Panc1 (cell line): Measurements from ENCODE around the gene DCAF6. TPM values are rescaled to one million over a fixed set of nuclear protein-coding genes. Genes with fewer than 3 reads are reported as not detected.

Experiments used
- ATAC-seq: fragments of 200-7000 bp; cut with Tn5 transposase; 2 replicates; pipeline ENCODE4 v1.9.1; 2020; ENCODE audit warnings: mild to moderate bottlenecking, moderate library complexity
- BruUV-seq: library from RNA; stranded (reverse); fragments of 400-500 nt; replicated peaks from 2 replicates; lab custom pipeline; 2021; lab: Mats Ljungman, UMichigan
- CTCF ChIA-PET: fragments of 300-600 bp; sonication (Branson Sonifier 250); formaldehyde crosslinking; loops from one replicate; lab custom pipeline; 2022; ENCODE audit warnings: antibody characterized with exemption; lab: Charles Lee
- POLR2A ChIA-PET: fragments of 300-600 bp; sonication (Branson Sonifier 250); formaldehyde crosslinking; loops from one replicate; lab custom pipeline; 2022; ENCODE audit warnings: antibody characterized with exemption; lab: Charles Lee
- DNase-seq: peaks from one replicate; pipeline ENCODE4 v3.0.0-alpha.2; 2010; ENCODE audit warnings: low read depth, low spot score
- H3K27ac ChIP-seq: 2 replicates; pipeline ENCODE4 v1.5.1; 2011; ENCODE audit warnings: mild to moderate bottlenecking, low read length, inconsistent platforms
- H3K27me3 ChIP-seq: fragments of 200-500 bp; sonication (Bioruptor generic); 2 replicates; pipeline ENCODE4 v1.6.0; 2014; ENCODE audit warnings: low read length, inconsistent platforms; ENCODE audit not compliant: control insufficient read depth, insufficient read depth
- H3K36me3 ChIP-seq: fragments of 200-500 bp; sonication (Bioruptor generic); 2 replicates; pipeline ENCODE4 v1.5.1; 2014; ENCODE audit warnings: inconsistent platforms, mild to moderate bottlenecking, low read length, moderate library complexity; ENCODE audit not compliant: control insufficient read depth, insufficient read depth
- H3K4me1 ChIP-seq: 2 replicates; pipeline ENCODE4 v1.5.1; 2011; ENCODE audit warnings: inconsistent platforms, mild to moderate bottlenecking, low read length, moderate library complexity; ENCODE audit not compliant: control insufficient read depth, insufficient read depth
- H3K4me3 ChIP-seq, 2 experiments: 2 replicates each; pipeline ENCODE4 v1.5.1; 2011 to 2012; ENCODE audit warnings: low read depth in 2 of 2, low read length in 2 of 2, mild to moderate bottlenecking in 2 of 2, inconsistent platforms in 1 of 2, moderate library complexity in 1 of 2
- H3K9me3 ChIP-seq: fragments of 200-500 bp; sonication (Bioruptor generic); 2 replicates; pipeline ENCODE4 v1.5.1; 2014; ENCODE audit warnings: low read depth, mild to moderate bottlenecking, inconsistent platforms, low read length, moderate library complexity; ENCODE audit not compliant: control insufficient read depth, insufficient read depth
- CTCF ChIP-seq: fragments of 450-650 bp; IDR thresholded peaks from 2 replicates; pipeline ENCODE4 v1.5.1; 2017; ENCODE audit warnings: mild to moderate bottlenecking
- POLR2AphosphoS5 ChIP-seq: IDR thresholded peaks from 2 replicates; pipeline ENCODE4 v1.6.1; 2012; ENCODE audit warnings: mild to moderate bottlenecking, low read depth, low read length, moderate library complexity
- REST ChIP-seq, 2 experiments: IDR thresholded peaks; 2 replicates each; pipeline ENCODE4 v1.6.1; 2011 to 2012; ENCODE audit warnings: low read depth in 2 of 2, control low read depth in 1 of 2, low read length in 1 of 2, mild to moderate bottlenecking in 1 of 2, moderate library complexity in 1 of 2; ENCODE audit not compliant: insufficient read depth in 1 of 2
- SIN3A ChIP-seq: IDR thresholded peaks from 2 replicates; pipeline ENCODE4 v1.6.1; 2012; ENCODE audit warnings: low read depth, mild to moderate bottlenecking, low read length, moderate library complexity, borderline replicate concordance; ENCODE audit not compliant: insufficient read depth
- TCF7L2 ChIP-seq: IDR thresholded peaks from 2 replicates; pipeline ENCODE4 v1.6.1; 2011; ENCODE audit warnings: mild to moderate bottlenecking, low read depth, low read length, inconsistent platforms
- in situ Hi-C: cut with HindIII; loops from 2 replicates; pipeline ENCODE4 v1.10.0; 2016; ENCODE audit warnings: low sequenced_read_pairs, low pct_unique_long_range_greater_than_20kb
- intact Hi-C: fragments of 100-400 bp; cut with micrococcal nuclease; formaldehyde crosslinking; loops from one replicate; pipeline ENCODE4 v1.10.0; 2022; ENCODE audit not compliant: unreplicated experiment
- total RNA-seq: library from RNA; stranded (reverse); gene quantifications from one replicate; pipeline ENCODE4 v1.2.1, GENCODE V29; 2021; ENCODE audit not compliant: unreplicated experiment

DCAF6 gene
- total RNA-seq, 1 experiment from 2014 or later = 67.7 TPM

- intact Hi-C loops = no loop called here
- POLR2A ChIA-PET = no interaction called here
These were observed 37.8 kb upstream of the DCAF6 start for GRCh38 chr1:167898578-167899222.

GRCh38 chr1:167899253-167899681 lies 37.2 kb upstream of the DCAF6 start:
- H3K9me3 ChIP-seq = no peaks in the 10 kb centered on the region
- ChIA-PET CTCF (no interaction called here), POLR2A (no interaction called here)
- H3K4me3 ChIP-seq = no peak overlapping the region
- H3K36me3 ChIP-seq = no peaks in the 10 kb centered on the region
- H3K4me1 ChIP-seq = no peaks in the 10 kb centered on the region
- BruUV-seq = no TSS peak
- in situ Hi-C loops (no loop called here), intact Hi-C loops (no loop called here)
- no peak overlapping the region for H3K27ac ChIP-seq
- no peak for TF ChIP-seq TCF7L2
- no peak for TF ChIP-seq POLR2AphosphoS5
- no peak for TF ChIP-seq CTCF
- no peak for TF ChIP-seq SIN3A
- TF ChIP-seq REST (IDR thresholded peaks at IDR 0.05; ENCODE audit: insufficient read depth in 1 of 2, low read depth in 2 of 2, low read length in 1 of 2) = no peak
- ATAC-seq (no peak), DNase-seq (no peak)
- H3K27me3 ChIP-seq = no peaks in the 10 kb centered on the region

More at GRCh38 chr1:167898578-167899222, 37.8 kb upstream of the DCAF6 start:
- H3K36me3 ChIP-seq = no peaks in the 10 kb centered on the region
- ATAC-seq (no peak), DNase-seq (no peak)
- TF ChIP-seq TCF7L2 (no peak), REST (IDR thresholded peaks at IDR 0.05; ENCODE audit: insufficient read depth in 1 of 2, low read depth in 2 of 2, low read length in 1 of 2) (no peak), SIN3A (no peak), CTCF (no peak)
- CTCF ChIA-PET = no interaction called here
- H3K4me3 ChIP-seq = no peak overlapping the region
- in situ Hi-C loops = no loop called here
- no peaks in the 10 kb centered on the region for H3K4me1 ChIP-seq
- no peak overlapping the region for H3K27ac ChIP-seq
- no peaks in the 10 kb centered on the region for H3K9me3 ChIP-seq
- no peaks in the 10 kb centered on the region for H3K27me3 ChIP-seq
- no TSS peak for BruUV-seq
